Measurements from ENCODE around the gene STPG3.

Gene STPG3

DNA sequence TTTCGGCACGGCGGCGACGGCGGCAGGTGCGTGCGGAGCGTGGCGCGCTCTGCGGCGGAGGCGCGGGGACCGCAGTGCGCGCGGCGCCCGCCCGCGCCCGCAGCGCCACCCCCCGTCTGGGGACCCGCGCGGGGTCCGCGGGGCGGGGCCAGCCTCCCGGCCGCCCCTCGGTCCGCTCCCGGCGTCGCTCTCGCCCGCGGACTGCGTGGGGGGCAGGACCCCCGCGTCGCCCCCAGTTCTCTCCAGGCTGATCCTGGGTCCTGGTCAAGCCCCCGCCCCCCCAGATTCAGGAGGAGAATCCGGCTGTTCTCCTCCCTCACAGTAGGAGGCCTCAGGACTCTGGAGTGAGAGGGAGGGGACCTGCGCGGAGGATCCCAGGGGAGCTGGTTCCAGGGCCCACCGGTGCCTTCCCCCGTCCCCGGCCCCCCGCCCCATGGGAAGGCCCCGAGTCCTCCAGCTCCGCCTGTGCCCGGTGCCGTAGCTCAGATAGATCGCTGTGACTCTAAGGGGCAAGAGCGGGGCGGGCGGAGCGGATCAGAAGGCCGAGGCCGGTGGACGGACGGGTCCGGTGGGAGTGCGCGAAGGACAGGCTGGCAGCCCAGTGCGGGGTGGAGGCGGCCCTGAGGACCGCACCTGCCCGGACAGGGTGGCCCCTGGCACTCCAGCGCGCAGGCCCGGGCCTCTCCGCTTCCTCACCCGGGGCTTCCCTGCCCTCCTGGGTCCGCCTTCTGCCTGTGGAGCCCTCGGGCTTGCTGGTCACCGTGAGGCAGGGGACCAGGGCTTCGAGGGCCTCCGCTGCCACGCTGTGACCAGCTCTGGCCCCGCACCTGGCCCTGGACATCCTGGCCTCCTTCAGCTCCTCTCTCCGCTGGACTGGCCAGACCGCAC lies 28.7 kb upstream of the STPG3 start, which contains the start of gene RNF208:
TSS of gene RNF208 (minus strand) at position 51 of the 888 bp plus-strand sequence. CDS start 1,028 bp downstream, outside the sequence.
- DNase-seq: peak; percentile 68

DNA sequence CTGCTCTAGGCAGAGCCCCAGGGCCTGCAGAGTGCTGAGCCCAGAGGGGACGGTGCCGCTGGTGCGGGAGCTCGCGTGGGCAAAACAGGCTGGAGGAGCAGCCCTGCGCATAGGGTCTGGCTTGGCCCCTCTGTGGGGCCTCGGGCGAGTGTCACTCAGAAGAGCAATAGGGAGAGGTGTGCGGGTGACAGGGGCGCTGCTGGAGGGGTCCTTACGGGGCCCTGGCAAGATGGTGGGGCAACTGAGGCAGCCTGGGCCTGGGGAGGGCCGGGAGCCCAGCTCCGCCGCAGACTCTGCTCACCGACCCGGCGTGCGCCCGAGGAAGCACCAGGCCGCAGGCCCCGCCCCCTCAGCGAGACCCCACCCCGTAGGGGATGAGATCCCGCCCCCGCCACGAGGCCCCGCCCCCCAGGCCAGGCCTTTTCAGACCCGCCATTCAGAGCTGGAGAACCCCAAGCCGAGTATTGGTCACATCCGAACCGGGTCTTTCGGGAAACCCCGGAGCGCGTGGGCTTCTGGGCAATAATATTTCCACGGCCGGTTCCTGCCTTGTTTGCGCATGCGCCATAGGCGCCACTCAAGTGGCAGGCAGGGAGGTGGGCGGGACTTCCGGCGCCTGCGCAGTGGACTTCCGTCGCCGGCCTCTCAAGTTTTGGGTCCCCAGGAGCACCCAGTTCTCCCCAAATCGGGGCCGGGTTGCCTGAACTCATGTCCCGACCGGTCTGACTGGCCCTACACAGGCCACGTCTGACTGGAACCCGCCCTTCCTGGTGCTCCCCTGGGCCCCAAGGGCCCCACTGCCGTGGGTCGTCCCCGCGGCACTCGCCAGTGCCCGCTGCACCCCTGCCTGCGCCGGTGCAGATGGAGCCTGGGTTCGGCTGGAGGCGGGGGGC lies 27.8 kb upstream of the STPG3 start:
- peak; percentile 87 for DNase-seq

DNA sequence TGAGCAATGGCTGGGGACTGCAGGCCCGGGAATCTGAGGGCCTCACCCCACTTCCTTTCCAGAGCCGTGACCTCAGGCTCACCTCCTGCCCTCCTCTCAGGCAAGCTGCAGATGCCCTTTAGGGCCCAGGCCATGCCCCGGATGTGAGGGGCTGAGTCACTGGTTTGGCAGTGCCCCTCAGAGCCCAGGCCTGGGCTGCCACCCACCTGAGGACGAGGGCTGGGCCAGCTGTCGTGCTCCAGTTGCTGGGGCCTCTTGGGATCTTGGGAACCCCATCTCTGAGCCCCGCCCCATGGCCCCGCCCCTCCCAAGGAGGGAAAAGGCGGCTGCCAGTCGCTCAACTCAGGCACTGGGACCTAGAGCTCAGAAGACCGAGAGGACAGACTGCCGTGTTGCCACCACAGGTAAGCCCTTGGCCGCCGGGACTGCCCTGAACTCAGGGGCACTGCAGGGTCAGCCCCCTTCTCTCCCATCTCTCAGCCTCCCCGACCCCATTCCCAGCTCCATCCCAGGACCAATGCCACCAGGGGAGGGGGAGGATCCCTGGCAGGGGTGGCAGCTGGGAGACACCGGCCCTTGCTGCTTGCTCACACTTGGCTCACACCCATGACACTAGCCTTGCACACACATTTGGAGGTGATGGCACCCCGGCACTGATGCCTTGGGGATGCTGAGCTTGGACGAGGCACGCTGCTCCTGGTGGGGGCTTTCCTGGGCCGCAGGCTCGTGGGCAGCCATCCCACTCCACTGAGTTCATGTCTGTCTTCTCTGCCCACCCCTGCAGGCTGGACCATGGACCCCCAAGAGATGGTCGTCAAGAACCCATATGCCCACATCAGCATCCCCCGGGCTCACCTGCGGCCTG lies 26.0 kb upstream of the STPG3 start, which contains the start of gene CYSRT1:
TSS of gene CYSRT1 (plus strand) at position 345 of the 865 bp plus-strand sequence. CDS start at position 793, 448 bp downstream.
- no peak for DNase-seq

DNA sequence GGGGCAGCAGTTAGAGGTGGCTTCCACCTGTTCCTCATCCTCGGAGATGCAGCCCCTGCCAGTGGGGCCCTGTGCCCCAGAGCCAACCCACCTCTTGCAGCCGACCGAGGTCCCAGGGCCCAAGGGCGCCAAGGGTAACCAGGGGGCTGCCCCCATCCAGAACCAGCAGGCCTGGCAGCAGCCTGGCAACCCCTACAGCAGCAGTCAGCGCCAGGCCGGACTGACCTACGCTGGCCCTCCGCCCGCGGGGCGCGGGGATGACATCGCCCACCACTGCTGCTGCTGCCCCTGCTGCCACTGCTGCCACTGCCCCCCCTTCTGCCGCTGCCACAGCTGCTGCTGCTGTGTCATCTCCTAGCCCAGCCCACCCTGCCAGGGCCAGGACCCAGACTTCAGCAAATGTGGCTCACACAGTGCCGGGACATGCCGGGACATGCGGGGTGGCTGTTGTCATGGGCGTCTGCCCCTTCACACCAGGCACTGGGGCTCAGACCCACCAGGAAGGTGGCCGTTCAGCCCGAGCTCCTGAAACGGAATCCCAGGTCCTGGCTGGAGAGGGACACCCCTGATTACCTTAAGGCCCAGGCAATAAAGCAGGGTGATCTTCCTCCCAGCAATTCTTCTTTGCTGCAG lies 25.3 kb upstream of the STPG3 start:
- no peak for DNase-seq

DNA sequence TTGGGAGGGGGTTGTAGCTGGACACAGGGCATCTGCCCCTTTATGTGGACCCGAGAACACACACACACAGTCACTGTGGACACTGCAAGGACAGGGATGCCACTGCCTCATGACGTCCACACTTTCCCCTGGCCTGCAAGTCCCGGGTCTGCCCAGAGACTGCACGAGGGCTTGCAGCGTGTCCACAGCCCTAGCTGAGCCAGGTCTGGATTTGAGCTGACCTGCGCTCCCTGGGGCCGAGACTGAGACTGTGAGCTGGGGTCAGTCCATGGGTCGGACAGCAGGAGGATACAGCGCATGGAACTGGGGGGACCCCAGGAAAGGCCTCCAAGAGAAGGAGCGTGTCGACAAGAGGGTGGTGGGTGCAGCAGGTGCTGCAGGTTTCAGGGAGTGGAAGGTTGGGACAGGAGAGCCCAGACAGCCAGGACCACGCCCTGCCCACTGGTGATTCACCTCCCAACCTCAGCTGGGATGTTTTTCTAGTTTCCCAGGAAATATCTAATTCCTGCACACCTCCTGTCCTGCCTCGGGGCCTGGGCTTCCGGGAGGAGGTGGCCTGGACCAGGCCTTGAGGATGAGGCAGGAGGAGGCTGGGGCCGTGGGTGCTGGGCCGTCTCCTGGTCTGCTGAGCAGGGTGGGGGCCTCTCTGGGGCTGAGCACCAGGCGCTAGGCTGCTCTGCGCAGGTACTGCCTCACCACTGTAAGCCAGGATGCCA lies 24.6 kb upstream of the STPG3 start:
- DNase-seq: no peak

DNA sequence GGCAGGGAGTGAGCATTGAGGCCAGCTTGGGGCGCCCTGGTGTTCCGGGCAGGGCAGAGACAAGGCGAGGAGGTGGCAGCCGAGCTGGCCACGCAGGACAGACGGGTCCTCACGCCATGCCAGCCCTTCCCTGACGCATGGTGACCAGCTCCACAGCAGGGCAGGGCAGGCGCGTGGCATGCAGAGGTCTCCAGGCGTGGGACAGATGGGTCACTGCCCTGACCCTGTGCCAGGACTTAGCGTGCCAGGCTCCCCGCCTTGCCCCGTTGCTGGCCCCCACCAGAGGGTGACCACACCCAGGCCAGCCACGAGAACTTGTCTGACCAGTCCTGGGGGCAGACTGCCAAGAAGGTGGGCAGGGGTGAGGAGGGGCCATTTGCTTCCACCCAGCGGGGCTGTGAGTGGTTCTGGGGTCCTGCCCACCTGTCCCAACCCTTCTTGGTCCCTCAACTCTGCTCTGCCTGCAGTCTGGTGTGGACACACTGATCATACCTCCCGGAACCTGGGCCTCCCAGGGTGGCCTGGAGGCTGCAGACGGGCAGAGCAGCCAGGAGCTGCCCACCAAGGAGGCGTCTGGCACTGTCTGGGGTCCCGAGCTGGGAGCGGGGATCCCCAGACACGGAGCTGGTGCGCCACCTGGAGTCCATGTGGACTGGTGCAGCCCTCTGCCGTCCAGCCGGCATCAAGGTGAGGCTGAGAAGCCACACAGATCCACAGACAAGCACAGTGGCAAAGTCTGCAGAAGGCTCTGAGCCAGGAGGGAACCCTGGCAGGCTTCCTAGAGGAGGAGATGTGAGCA lies 23.8 kb upstream of the STPG3 start, which contains the start of gene RNF224:
TSS of gene RNF224 (plus strand) at position 449 of the 799 bp plus-strand sequence. CDS start 834 bp downstream, outside the sequence.
- DNase-seq: peak; percentile 78

DNA sequence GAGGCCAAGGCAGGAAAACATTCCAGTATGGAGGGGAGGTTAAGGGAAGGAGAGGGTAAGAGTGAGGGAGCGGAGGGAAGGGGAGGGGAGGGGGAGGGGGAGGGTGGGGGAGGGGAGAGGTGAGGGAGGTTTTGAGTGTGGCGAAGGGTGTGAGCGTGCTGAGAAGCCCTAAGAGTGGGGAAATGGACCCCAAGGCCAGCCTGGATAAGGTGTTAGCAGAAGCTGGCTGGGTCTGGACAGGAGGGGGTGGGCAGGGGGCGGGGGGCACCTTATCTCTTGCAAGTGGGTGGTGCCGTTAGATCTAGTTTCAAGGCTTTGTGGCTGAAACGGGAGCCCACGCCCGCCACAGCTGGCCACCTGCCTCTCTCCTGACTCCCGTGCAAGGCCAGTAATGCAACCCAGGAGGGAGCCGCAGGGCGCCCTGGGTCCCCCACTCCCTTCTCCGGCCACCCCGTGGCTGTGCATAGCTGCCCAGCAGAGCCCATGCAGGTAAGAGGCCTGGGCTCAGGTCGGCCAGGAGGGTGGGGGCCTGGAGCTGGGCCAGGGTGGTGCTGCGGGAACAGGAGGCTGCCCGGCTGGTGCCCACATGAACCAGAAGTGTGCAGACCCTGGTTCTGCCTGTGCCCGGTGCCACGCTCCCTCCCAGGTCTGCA lies 23.1 kb upstream of the STPG3 start:
- no peak for DNase-seq

DNA sequence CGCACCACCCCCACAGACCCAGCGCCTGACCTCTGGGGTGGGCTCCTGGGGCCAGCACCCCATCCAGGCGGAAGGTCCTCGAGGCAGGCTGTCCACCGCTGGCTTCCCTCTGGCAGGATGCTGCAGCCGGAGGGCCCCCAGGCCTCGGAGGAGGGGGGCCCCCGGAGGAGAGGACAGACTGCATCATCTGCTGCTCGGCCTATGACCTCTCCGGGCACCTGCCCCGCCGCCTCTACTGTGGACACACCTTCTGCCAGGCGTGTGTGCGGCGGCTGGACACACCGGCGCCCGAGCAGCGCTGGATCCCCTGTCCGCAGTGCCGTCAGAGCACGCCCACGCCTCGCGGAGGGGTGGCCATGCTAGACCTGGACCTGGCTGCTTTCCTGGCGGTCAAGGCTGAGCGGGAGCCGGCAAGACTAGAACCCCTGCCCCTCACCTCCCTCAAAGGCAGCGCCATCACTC lies 22.5 kb upstream of the STPG3 start:
- DNase-seq: no peak

DNA sequence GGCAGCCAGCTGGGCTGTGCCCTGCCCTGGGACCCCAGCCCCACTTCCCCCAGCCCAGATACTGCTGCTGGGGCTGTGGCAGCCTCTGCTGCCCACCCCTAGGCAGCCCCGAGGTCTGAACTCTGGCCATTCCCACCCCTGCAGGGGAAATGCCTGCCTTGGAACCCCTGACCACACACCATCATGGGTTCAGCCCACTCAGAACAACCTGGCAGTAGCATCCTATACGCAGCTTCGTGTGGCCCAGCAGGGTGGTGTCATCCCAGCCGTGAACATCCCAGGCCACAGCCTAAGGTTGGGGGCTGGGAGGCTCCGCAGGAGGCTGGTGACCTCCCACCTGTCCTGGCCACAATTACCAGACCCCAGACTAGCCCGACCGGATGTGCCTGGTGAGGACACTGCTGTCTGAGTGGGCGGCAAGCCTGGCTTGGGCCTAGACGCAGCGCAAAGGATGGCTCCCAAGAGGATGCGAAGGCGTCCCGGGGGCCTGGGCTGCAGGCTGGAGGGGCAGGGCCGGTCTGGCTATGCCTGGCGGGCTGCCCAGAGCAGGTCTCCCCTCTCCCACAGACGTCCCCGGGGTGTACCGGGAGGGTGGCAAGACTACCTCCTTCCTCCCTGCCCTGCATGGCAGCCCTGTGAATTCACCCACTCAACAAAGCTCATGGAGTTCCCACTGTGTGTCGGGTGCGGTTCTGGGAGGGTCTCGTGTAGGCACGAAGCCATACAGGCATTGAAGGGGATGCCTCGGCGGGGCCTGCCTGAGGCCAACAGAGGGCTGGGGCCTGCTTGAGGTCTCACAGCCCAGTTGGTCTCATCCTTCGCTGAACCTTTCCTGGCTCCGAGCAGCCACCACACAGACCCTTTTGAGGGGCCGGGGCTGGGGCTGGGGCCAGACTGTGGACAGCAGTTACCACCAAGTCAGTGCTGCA lies 21.9 kb upstream of the STPG3 start:
- no peak for DNase-seq

DNA sequence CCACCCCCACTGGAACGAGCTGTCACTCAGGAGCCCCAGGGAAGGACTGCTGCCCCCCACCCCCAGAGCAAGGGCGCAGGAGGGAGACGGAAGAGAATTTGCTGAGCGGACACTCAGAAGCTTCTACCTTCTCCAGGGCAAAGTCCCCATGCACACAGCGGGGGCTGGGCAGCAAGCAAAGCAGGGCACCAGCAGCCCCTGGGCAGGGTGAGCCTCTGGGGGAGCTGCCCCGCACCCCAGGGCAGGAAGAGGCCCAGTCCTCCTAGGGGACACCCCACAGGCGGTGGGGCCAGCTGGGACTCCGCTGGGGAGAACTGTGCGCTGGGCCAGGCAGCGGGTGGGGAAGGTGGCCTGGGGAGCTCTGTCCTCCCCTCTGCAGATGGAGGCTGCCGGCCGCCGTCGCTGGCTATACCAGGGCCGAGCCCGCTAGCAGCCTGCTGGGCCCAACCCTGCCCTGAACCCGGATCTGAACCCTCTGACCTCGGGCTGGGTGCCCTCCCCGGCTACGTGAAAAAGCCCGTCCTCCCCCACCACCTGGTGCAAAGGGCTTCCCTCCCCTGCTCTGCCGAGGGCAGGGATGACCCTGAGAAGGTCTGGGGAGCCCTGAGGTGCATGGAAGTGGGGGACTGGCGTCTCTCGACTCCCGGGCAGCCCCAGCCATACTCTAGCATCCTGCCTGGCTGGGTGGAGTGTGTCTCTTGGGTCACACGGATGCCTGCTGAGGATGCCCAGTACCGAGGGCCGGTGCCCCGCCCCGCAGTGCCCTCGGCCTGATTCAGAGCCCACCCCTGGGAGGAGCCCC lies 21.0 kb upstream of the STPG3 start:
- DNase-seq: no peak

DNA sequence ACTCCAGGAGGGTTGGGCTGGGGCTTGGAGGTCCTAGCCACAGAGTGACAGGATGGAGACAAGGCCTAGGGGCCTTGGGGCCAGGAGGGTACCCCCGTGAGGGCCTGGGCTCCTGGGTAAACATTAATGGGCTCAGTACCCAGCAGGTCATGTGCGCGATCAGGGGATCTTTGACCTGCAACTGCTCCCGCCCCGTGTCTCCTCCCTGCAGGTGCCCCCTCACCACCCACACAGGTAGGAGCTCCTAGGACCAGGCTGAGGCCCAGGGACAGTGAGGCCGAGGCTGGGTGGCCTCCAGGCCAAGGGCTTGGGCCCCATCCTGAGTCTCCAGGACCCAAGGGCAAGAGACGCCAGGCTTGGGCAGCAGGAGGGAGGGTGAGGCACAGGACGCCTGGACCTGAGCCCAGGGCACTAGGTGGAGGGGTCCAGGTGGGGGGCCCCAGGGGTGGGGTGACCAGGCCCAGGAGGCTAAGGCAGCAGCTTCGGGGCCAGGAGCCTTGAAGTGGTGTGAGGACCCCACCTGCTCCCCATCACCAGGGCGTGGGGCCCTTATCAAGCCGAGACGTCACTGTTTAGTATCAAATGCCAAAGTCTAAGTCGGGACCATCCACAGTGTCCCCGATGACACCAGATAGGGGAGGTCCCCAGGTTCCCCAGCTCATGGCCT lies 20.2 kb upstream of the STPG3 start, which contains the start of gene SLC34A3:
TSS of gene SLC34A3 (plus strand) at position 197 of the 667 bp plus-strand sequence. CDS start 802 bp downstream, outside the sequence.
- no peak for DNase-seq

DNA sequence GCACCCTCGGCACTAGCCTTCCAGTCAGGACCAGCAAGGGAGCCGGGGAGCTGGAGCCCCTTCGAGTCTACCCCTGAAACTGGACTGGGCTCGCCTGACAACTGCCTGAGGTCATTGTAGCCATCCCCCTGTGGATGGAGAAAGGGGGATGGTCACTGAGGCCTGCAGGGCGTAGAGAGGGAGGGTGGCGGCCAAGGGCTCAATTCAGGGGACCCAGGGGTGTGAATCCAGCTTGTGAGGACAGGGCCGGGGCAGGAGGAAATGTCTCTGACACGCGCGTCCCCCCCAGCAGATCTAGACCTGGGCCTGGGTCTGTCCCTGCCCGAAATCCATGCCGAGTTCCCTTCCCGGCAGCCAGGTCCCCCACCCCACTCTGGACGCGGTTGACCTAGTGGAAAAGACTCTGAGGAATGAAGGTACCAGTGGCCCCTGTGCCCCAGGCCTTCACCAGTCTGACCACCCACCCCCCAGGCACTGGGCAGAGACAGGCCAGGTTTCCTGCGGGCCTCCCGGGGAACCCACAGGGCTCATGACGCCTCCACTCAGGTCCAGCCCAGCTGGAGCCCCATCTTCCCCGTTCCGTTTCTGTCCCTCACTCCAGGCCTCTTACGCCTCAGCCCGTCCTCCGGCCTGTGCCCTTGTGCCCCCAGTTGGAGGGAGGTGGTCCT lies 19.6 kb upstream of the STPG3 start:
- DNase-seq: no peak

DNA sequence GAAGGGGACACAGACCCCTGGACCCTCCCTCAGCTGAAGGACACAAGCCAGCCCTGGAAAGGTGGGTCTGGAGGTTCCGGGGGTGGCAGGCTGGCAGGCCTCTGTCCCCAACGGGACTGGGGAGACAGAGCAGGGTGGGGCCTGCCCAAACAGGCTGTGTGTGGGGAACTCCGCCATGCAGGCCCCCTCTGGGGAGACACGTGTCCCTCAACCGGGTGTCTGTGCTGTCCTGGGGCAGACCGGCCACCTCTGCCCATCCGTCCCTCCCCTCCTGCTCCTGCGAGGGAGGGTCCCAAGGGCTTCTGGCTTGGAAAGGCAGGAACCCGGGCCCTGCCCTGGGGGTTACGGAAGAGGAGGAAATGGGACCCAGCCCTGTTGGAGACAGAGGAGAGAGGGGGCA lies 19.0 kb upstream of the STPG3 start:
- DNase-seq: no peak

DNA sequence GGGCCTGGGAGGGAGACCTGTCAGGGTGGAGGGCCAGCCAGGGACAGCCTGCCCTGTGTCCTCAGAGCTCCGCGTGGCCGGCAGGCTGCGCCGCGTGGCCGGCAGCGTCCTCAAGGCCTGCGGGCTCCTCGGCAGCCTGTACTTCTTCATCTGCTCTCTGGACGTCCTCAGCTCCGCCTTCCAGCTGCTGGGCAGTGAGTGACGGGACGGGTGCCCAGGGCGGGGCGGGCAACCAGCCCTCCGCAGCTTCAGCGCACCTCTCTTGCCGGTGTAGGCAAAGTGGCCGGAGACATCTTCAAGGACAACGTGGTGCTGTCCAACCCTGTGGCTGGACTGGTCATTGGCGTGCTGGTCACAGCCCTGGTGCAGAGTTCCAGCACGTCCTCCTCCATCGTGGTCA lies 18.6 kb upstream of the STPG3 start:
- DNase-seq: peak; percentile 6

DNA sequence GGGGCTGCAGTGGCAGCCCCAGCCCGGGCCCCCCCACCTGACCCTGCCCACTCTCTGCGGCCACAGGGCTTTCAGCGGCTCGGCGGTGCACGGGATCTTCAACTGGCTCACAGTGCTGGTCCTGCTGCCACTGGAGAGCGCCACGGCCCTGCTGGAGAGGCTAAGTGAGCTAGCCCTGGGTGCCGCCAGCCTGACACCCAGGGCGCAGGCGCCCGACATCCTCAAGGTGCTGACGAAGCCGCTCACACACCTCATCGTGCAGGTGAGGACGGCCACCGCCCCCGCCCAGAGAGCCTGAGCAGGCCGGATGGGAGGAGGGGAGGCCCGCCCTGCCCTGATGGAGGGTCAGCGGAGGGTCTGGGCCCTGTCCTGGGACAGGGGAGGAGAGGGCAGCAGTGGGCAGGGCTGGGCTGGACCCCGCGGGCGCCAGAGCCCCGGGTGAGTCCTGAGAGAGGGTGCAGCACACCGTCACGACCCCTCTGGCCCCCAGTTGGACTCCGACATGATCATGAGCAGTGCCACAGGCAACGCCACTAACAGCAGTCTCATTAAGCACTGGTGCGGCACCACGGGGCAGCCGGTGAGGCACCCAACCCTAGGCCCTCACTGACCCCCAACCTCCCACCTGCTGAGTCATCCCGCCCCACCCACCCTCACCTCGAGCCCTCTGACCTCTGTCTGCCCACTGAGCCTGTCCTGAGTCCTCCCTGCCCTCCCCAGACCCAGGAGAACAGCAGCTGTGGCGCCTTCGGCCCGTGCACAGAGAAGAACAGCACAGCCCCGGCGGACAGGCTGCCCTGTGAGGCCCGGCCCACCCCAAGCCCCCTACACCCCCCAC lies 17.7 kb upstream of the STPG3 start:
- no peak for DNase-seq
